ENCODE results near the gene RNF103.
A peak's percentile ranks its signal among the peaks of the same experiment; 100 is the strongest.
"Not testable (repeated sequence)": the region's sequence is repeated elsewhere in the genome, so short reads cannot be mapped to it uniquely, and the experiment has no call there.

Gene RNF103

GRCh38 chr2:86623043-86623493 is 597 bp downstream of the RNF103 start:
- peak; percentile 46 for DNase-seq

GRCh38 chr2:86622519-86623042 is 1.1 kb downstream of the RNF103 start:
- DNase-seq = peak; percentile 13

- DNase-seq = peak; percentile 3
Measured at GRCh38 chr2:86621280-86621943, 2.3 kb downstream of the RNF103 start.

GRCh38 chr2:86617738-86618137 is 5.9 kb downstream of the RNF103 start:
- no peak for DNase-seq

- no peak for DNase-seq
Measured at GRCh38 chr2:86617153-86617552, 6.5 kb downstream of the RNF103 start.

- no peak for DNase-seq
Measured at GRCh38 chr2:86616502-86616901, 7.2 kb downstream of the RNF103 start.

GRCh38 chr2:86615596-86615995 is 8.1 kb downstream of the RNF103 start:
- no peak for DNase-seq

GRCh38 chr2:86613515-86613914 is 10.2 kb downstream of the RNF103 start:
- DNase-seq = no peak

GRCh38 chr2:86610871-86611270 is 12.8 kb downstream of the RNF103 start:
- no peak for DNase-seq

- no peak for DNase-seq
Measured at GRCh38 chr2:86608832-86609410, 14.7 kb downstream of the RNF103 start.

- DNase-seq = no peak
Measured at GRCh38 chr2:86603905-86604304, 19.8 kb downstream of the RNF103 start.

- DNase-seq = no peak
Measured at GRCh38 chr2:86598966-86599365, 24.7 kb downstream of the RNF103 start.

- no peak for DNase-seq
Measured at GRCh38 chr2:86596118-86596517, 27.5 kb downstream of the RNF103 start.

- DNase-seq = no peak
Measured at GRCh38 chr2:86593266-86593665, 30.4 kb downstream of the RNF103 start.

- no peak for DNase-seq
Measured at GRCh38 chr2:86592547-86593230, 31.0 kb downstream of the RNF103 start.

- not testable (repeated sequence) for DNase-seq
Measured at GRCh38 chr2:86589701-86590100, 34.0 kb downstream of the RNF103 start.

GRCh38 chr2:86584151-86584913 is 39.3 kb downstream of the RNF103 start:
- peak; percentile 65 for DNase-seq

GRCh38 chr2:86580560-86580959 is 43.1 kb downstream of the RNF103 start:
- no peak for DNase-seq

- no peak for DNase-seq
Measured at GRCh38 chr2:86577817-86578456, 45.7 kb downstream of the RNF103 start.

GRCh38 chr2:86570059-86570458 is 53.6 kb downstream of the RNF103 start:
- no peak for DNase-seq

- no peak for DNase-seq
Measured at GRCh38 chr2:86566821-86567190, 56.9 kb downstream of the RNF103 start.

GRCh38 chr2:86566158-86566820 is 57.4 kb downstream of the RNF103 start:
- no peak for DNase-seq
